ENCODE data around the gene IRS2.

- TF ChIP-seq POLR2AphosphoS5 (IDR thresholded peaks at IDR 0.05; ENCODE audit: low read depth, low read length) (no peak), REST (IDR thresholded peaks at IDR 0.05; ENCODE audit: insufficient read depth in 1 of 2, low read depth in 2 of 2, low read length in 2 of 2) (no peak), SIN3A (IDR thresholded peaks at IDR 0.05; ENCODE audit: borderline replicate concordance, insufficient read depth, low read length) (no peak)
Observed at GRCh38 chr13:109810761-109811510, 24.6 kb upstream of the IRS2 start.
